K562 (cell line): Measurements from ENCODE around the gene TAC3. TPM values are rescaled to one million over a fixed set of nuclear protein-coding genes. Genes with fewer than 3 reads are reported as not detected.

Source experiments
- ATF4 ChIP-seq: fragments of 450-650 bp; formaldehyde crosslinking; IDR thresholded peaks from 2 replicates; pipeline ENCODE4 v1.4.0; 2022; ENCODE audit warnings: mild to moderate bottlenecking, moderate library complexity
- BRD9 ChIP-seq: fragments of 450-650 bp; IDR thresholded peaks from 2 replicates; pipeline ENCODE4 v1.6.1; 2018; ENCODE audit warnings: low read depth; ENCODE audit not compliant: partially characterized antibody
- CREB1 ChIP-seq, 2 experiments: sonication (generic) in 1 of 2; formaldehyde crosslinking in 1 of 2; IDR thresholded peaks; 2 replicates each; pipeline versions ENCODE4 v1.6.1 to v1.8.0; 2012 to 2022; ENCODE audit warnings: inconsistent platforms in 1 of 2, mild to moderate bottlenecking in 1 of 2, missing genetic modification reagents in 1 of 2, moderate library complexity in 1 of 2
- E2F4 ChIP-seq: sonication (generic); formaldehyde crosslinking; IDR thresholded peaks from 2 replicates; pipeline ENCODE4 v1.8.0; 2022; ENCODE audit warnings: mild to moderate bottlenecking, low read depth, missing genetic modification reagents
- GABPB1 ChIP-seq: sonication (generic); formaldehyde crosslinking; IDR thresholded peaks from 2 replicates; pipeline ENCODE4 v1.8.0; 2022; ENCODE audit warnings: mild to moderate bottlenecking, missing genetic modification reagents
- MED1 ChIP-seq: sonication (generic); formaldehyde crosslinking; IDR thresholded peaks from 2 replicates; pipeline ENCODE4 v1.8.1; 2023; ENCODE audit warnings: missing genetic modification reagents, borderline replicate concordance
- MYNN ChIP-seq, 2 experiments: sonication (generic); formaldehyde crosslinking in 1 of 2; IDR thresholded peaks; 2 replicates each; pipeline versions ENCODE4 v1.5.0 to v1.6.1; 2016 to 2020; ENCODE audit warnings: antibody characterized with exemption in 1 of 2, missing genetic modification reagents in 1 of 2
- NEUROD1 ChIP-seq: fragments of 150-350 bp; IDR thresholded peaks from 2 replicates; pipeline ENCODE4 v1.6.1; 2014; ENCODE audit warnings: borderline replicate concordance, low read length, low read depth; ENCODE audit not compliant: partially characterized antibody
- RFX5 ChIP-seq: IDR thresholded peaks from 2 replicates; pipeline ENCODE4 v1.6.1; 2011; ENCODE audit warnings: low read depth, mild to moderate bottlenecking, improper control_type of control experiment, low read length
- RREB1 ChIP-seq: fragments of 250-450 bp; sonication (Bioruptor Pico); IDR thresholded peaks from 2 replicates; pipeline ENCODE4 v1.4.0; 2020
- UBTF ChIP-seq, 2 experiments: IDR thresholded peaks; 2 replicates each; pipeline ENCODE4 v1.6.1; 2012; ENCODE audit warnings: improper control_type of control experiment in 2 of 2, low read depth in 2 of 2, low read length in 2 of 2, borderline replicate concordance in 1 of 2
- ZC3H8 ChIP-seq: fragments of 450-650 bp; IDR thresholded peaks from 2 replicates; pipeline ENCODE4 v1.6.1; 2017
- ZNF511 ChIP-seq: sonication (generic); formaldehyde crosslinking; IDR thresholded peaks from 2 replicates; pipeline ENCODE4 v1.8.0; 2022; ENCODE audit warnings: mild to moderate bottlenecking, missing genetic modification reagents
- ZNF551 ChIP-seq: fragments of 250-450 bp; sonication (Bioruptor Pico); IDR thresholded peaks from 2 replicates; pipeline ENCODE4 v1.5.0; 2021; ENCODE audit warnings: mild to moderate bottlenecking, moderate library complexity
- ZNF57 ChIP-seq: fragments of 450-650 bp; formaldehyde crosslinking; IDR thresholded peaks from 2 replicates; pipeline ENCODE4 v1.4.0; 2020; ENCODE audit warnings: mild to moderate bottlenecking, moderate library complexity
- polyA plus RNA-seq, 8 experiments: library from polyadenylated mRNA; depleted of rRNA in 4 of 8; stranded (reverse) in 5 of 8; unstranded in 3 of 8; fragments of >200 nt; fragmentation: Nextera tagmentation in 2 of 8; fragmentation: Illumina TruSeq in 1 of 8; extraction: Ambion mirVana in 2 of 8; extraction: Trizol in 1 of 8; gene quantifications; 2 replicates each; pipeline versions ENCODE4 v1.2.1 to v1.2.3, GENCODE V29; 2011 to 2014; ENCODE audit warnings: inconsistent platforms in 1 of 8, missing spikeins in 1 of 8
- total RNA-seq, 7 experiments: library from RNA; depleted of rRNA in 6 of 7; stranded (reverse); fragments of >200 nt in 6 of 7; fragmentation: Illumina TruSeq in 2 of 7; extraction: Trizol in 2 of 7; gene quantifications; 2 replicates each; pipeline versions ENCODE4 v1.2.1 to v1.2.3, GENCODE V29; 2011 to 2021; ENCODE audit warnings: low replicate concordance in 1 of 7

The TAC3 gene
- total and polyA plus RNA-seq, 9 of the 15 experiments (the other 6 are each of a cell fraction or from before 2014, with no cell fraction given), result 0.29 to 2.8 (median 1.4) TPM

GRCh38 chr12:57001448-57001906 is 14.9 kb downstream of the TAC3 start (continued):
- 0 out of 2 replicates have a peak, but pooled peaks have one; percentile 62 for TF ChIP-seq RREB1 (CRISPR knock-in tag)
- TF ChIP-seq NEUROD1, result peak; percentile 53
- TF ChIP-seq ZNF551 (CRISPR knock-in tag), result no peak
- no peak for TF ChIP-seq MED1 (CRISPR knock-in tag)
- TF ChIP-seq ATF4 (CRISPR knock-in tag), result 0 out of 2 replicates have a peak, but pooled peaks have one; percentile 17
- no peak for TF ChIP-seq BRD9
- TF ChIP-seq CREB1 (IDR thresholded peaks at IDR 0.05), result 0 out of 2 replicates have a peak, but pooled peaks have one; percentile 38
- TF ChIP-seq CREB1 (CRISPR knock-in tag; IDR thresholded peaks at IDR 0.05), result peak; percentile 32; the same call in 1 of the 2 replicates
- 0 out of 4 replicates have a peak, but pooled peaks of 1 of the 2 experiments have one; percentile 39 for TF ChIP-seq UBTF (IDR thresholded peaks at IDR 0.05; ENCODE audit: borderline replicate concordance in 1 of 2, low read depth in 2 of 2, low read length in 2 of 2)
- TF ChIP-seq ZNF511 (CRISPR knock-in tag), result peak; percentile 29; the same call in 1 of the 2 replicates
- TF ChIP-seq MYNN (IDR thresholded peaks at IDR 0.05), result peak; percentile 41; the same call in 1 of the 2 replicates
- TF ChIP-seq MYNN (CRISPR knock-in tag; IDR thresholded peaks at IDR 0.05), result no peak
- no peak for TF ChIP-seq ZC3H8
- TF ChIP-seq ZNF57, result no peak
- peak; percentile 40; the same call in 1 of the 2 replicates for TF ChIP-seq GABPB1
- TF ChIP-seq E2F4 (CRISPR knock-in tag), result no peak
- TF ChIP-seq RFX5, result no peak
